ENCODE measurements around the gene C1QB.

Gene C1QB

DNA sequence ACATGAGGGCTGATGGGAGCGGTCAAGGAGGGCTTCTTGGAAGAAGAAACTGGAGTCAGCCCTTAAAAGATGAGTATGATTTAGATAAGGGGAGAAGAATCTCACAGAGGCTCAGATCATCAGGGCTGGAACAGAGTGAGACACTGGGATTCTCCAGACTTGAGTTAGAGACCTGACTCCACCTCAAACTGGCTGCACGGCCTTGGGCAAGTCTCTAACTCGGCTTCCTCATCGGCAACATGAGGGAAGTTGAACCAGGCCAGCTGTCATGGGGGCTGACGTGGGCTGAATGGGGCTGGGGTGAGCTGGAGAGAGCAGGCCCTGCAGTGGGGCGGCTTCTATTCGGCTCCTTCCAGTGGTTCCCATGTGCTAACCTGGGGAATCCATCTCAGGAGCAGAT lies 7.1 kb upstream of the C1QB start:
- CTCF ChIA-PET, result interaction anchor here (0.7 to 1.4 kb wide), 3 partner anchors 9 to 226 kb away, joined by 3 to 6 read pairs (median 5); partner anchors contain the start of gene C1QA
- POLR2A ChIA-PET, result no interaction called here
- no peak overlapping the region for H3K4me3 ChIP-seq (ENCODE audit: control insufficient read depth in 1 of 7, extremely low read depth in 1 of 7, insufficient read depth in 4 of 7, low read depth in 2 of 7, low read length in 6 of 7)

GRCh38 chr1:22646384-22646783 lies 6.7 kb upstream of the C1QB start:
- WGBS (ENCODE audit: insufficient coverage), result no CpG with 5 or more reads among the region's 1 CpG
- Histone ChIP-seq H3K36me3 (ENCODE audit: control insufficient read depth in 4 of 4, insufficient read depth in 4 of 4, low read length in 3 of 4) (no peaks in the 10 kb centered on the region), H3K27ac (ENCODE audit: insufficient read depth in 1 of 2, low read depth in 1 of 2, low read length in 2 of 2, poor library complexity in 1 of 2, severe bottlenecking in 2 of 2) (no peak overlapping the region), H3K27me3 (replicated peaks in 2 of 5; ENCODE audit: control insufficient read depth in 4 of 5, insufficient read depth in 5 of 5, low read length in 4 of 5) (peaks cover 0 to 9% (median 7%) of the 10 kb centered on the region in 5 experiments), H3K4me1 (ENCODE audit: control extremely low read depth in 1 of 4, control insufficient read depth in 4 of 4, insufficient read depth in 4 of 4, low read length in 3 of 4) (no peaks in the 10 kb centered on the region), H3K9me3 (ENCODE audit: control extremely low read depth in 1 of 5, control insufficient read depth in 4 of 5, insufficient read depth in 2 of 5, low read depth in 1 of 5, low read length in 4 of 5) (no peaks in the 10 kb centered on the region), H3K4me3 (ENCODE audit: control insufficient read depth in 1 of 7, extremely low read depth in 1 of 7, insufficient read depth in 4 of 7, low read depth in 2 of 7, low read length in 6 of 7) (no peak overlapping the region)
- ChIA-PET POLR2A (no interaction called here), CTCF (interaction anchor here (0.7 to 1.4 kb wide), 3 partner anchors 9 to 226 kb away, joined by 3 to 6 read pairs (median 5); partner anchors contain the start of gene C1QA)
- no peak for DNase-seq

More for the DNA sequence above, 7.1 kb upstream of the C1QB start:
- Histone ChIP-seq H3K4me1 (ENCODE audit: control extremely low read depth in 1 of 4, control insufficient read depth in 4 of 4, insufficient read depth in 4 of 4, low read length in 3 of 4) (no peaks in the 10 kb centered on the region), H3K36me3 (ENCODE audit: control insufficient read depth in 4 of 4, insufficient read depth in 4 of 4, low read length in 3 of 4) (no peaks in the 10 kb centered on the region), H3K27ac (ENCODE audit: insufficient read depth in 1 of 2, low read depth in 1 of 2, low read length in 2 of 2, poor library complexity in 1 of 2, severe bottlenecking in 2 of 2) (no peak overlapping the region), H3K9me3 (ENCODE audit: control extremely low read depth in 1 of 5, control insufficient read depth in 4 of 5, insufficient read depth in 2 of 5, low read depth in 1 of 5, low read length in 4 of 5) (no peaks in the 10 kb centered on the region), H3K27me3 (replicated peaks in 2 of 5; ENCODE audit: control insufficient read depth in 4 of 5, insufficient read depth in 5 of 5, low read length in 4 of 5) (peaks cover 0 to 11% (median 9%) of the 10 kb centered on the region in 5 experiments)
- no peak for DNase-seq
- WGBS (ENCODE audit: insufficient coverage), result 78% methylated on average over 6 of the region's 7 CpGs

DNA sequence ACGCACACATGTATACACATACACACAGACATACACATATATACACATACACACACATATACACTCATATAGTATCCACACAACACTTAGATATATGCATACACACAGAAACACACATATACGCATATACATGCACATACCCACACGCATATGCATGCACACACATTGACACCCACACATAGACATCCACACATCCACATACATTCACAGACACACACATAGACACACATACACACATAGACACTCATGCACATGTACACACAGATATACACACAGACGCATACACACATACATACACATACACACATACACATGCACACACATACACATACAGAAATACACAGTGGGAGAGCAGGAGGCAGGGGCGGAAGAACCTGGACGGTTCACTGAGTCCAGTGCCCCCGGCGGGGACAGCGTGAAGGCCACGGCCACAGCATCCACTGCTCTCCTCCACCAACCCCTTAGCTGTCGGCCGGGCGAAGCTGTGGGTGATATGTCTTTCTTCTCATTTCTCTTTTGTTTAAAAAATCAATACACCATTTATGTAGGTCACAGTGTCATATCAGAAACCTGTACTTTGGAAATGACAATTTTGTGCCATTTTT lies 2.8 kb upstream of the C1QB start:
- Histone ChIP-seq H3K36me3 (ENCODE audit: control insufficient read depth in 4 of 4, insufficient read depth in 4 of 4, low read length in 3 of 4) (no peaks in the 10 kb centered on the region), H3K27me3 (replicated peaks in 2 of 5; ENCODE audit: control insufficient read depth in 4 of 5, insufficient read depth in 5 of 5, low read length in 4 of 5) (peaks cover 0 to 15% (median 6%) of the 10 kb centered on the region in 5 experiments), H3K9me3 (ENCODE audit: control extremely low read depth in 1 of 5, control insufficient read depth in 4 of 5, insufficient read depth in 2 of 5, low read depth in 1 of 5, low read length in 4 of 5) (no peaks in the 10 kb centered on the region), H3K4me1 (ENCODE audit: control extremely low read depth in 1 of 4, control insufficient read depth in 4 of 4, insufficient read depth in 4 of 4, low read length in 3 of 4) (no peaks in the 10 kb centered on the region), H3K27ac (ENCODE audit: insufficient read depth in 1 of 2, low read depth in 1 of 2, low read length in 2 of 2, poor library complexity in 1 of 2, severe bottlenecking in 2 of 2) (no peak overlapping the region), H3K4me3 (ENCODE audit: control insufficient read depth in 1 of 7, extremely low read depth in 1 of 7, insufficient read depth in 4 of 7, low read depth in 2 of 7, low read length in 6 of 7) (no peak overlapping the region)
- DNase-seq, result no peak
- 100% methylated on average over 5 of the region's 13 CpGs for WGBS (ENCODE audit: insufficient coverage)
- CTCF ChIA-PET, result interaction anchor here (1.8 kb wide), 1 partner anchor 8 kb away, joined by 6 read pairs; no protein-coding TSS in a partner anchor
- POLR2A ChIA-PET, result no interaction called here

- POLR2A ChIA-PET, result no interaction called here
- CTCF ChIA-PET, result interaction anchor here (1.8 kb wide), 1 partner anchor 10 kb away, joined by 6 read pairs; no protein-coding TSS in a partner anchor
- Histone ChIP-seq H3K9me3 (ENCODE audit: control extremely low read depth in 1 of 5, control insufficient read depth in 4 of 5, insufficient read depth in 2 of 5, low read depth in 1 of 5, low read length in 4 of 5) (no peaks in the 10 kb centered on the region), H3K27ac (ENCODE audit: insufficient read depth in 1 of 2, low read depth in 1 of 2, low read length in 2 of 2, poor library complexity in 1 of 2, severe bottlenecking in 2 of 2) (no peak overlapping the region), H3K4me3 (ENCODE audit: control insufficient read depth in 1 of 7, extremely low read depth in 1 of 7, insufficient read depth in 4 of 7, low read depth in 2 of 7, low read length in 6 of 7) (no peak overlapping the region), H3K27me3 (replicated peaks in 2 of 5; ENCODE audit: control insufficient read depth in 4 of 5, insufficient read depth in 5 of 5, low read length in 4 of 5) (peaks cover 0 to 25% (median 10%) of the 10 kb centered on the region in 5 experiments), H3K4me1 (ENCODE audit: control extremely low read depth in 1 of 4, control insufficient read depth in 4 of 4, insufficient read depth in 4 of 4, low read length in 3 of 4) (no peaks in the 10 kb centered on the region), H3K36me3 (ENCODE audit: control insufficient read depth in 4 of 4, insufficient read depth in 4 of 4, low read length in 3 of 4) (no peaks in the 10 kb centered on the region)
- no peak for DNase-seq
- 90% methylated on average over 12 of the region's 15 CpGs for WGBS (ENCODE audit: insufficient coverage)
Measured at GRCh38 chr1:22651941-22652856, 837 bp upstream of the C1QB start.

DNA sequence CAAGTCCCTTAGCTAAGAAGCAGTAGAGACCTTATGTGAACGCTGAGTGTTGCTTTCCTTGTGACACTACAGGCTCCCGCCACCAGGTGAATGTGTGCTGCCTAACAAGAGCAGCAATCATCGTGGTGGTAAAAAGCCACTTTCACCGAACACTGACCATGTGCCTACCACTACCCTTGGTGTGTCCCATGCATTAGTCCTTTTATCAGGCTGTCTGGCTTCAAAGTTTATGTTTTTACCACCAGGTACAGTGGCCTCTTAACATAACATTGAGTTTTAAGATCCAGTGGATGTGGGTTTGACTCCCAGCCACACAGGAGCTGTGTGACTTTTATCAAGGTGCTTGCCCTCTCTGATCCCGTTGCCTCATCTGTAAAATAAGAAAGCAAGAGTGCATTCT lies 1.7 kb downstream of the C1QB start:
- DNase-seq, result peak in 2 of 3 donors; percentile 38 to 42
- Histone ChIP-seq H3K4me3 (ENCODE audit: control insufficient read depth in 1 of 7, extremely low read depth in 1 of 7, insufficient read depth in 4 of 7, low read depth in 2 of 7, low read length in 6 of 7) (no peak overlapping the region), H3K27me3 (replicated peaks in 2 of 5; ENCODE audit: control insufficient read depth in 4 of 5, insufficient read depth in 5 of 5, low read length in 4 of 5) (peaks cover 0 to 29% (median 7%) of the 10 kb centered on the region in 5 experiments), H3K36me3 (ENCODE audit: control insufficient read depth in 4 of 4, insufficient read depth in 4 of 4, low read length in 3 of 4) (no peaks in the 10 kb centered on the region), H3K9me3 (ENCODE audit: control extremely low read depth in 1 of 5, control insufficient read depth in 4 of 5, insufficient read depth in 2 of 5, low read depth in 1 of 5, low read length in 4 of 5) (no peaks in the 10 kb centered on the region), H3K27ac (ENCODE audit: insufficient read depth in 1 of 2, low read depth in 1 of 2, low read length in 2 of 2, poor library complexity in 1 of 2, severe bottlenecking in 2 of 2) (no peak overlapping the region), H3K4me1 (ENCODE audit: control extremely low read depth in 1 of 4, control insufficient read depth in 4 of 4, insufficient read depth in 4 of 4, low read length in 3 of 4) (no peaks in the 10 kb centered on the region)
- 75% methylated on average over 5 of the region's 5 CpGs for WGBS (ENCODE audit: insufficient coverage)
- POLR2A ChIA-PET, result no interaction called here
- CTCF ChIA-PET, result interaction anchor here (0.9 to 1.0 kb wide), 2 partner anchors 12 to 13 kb away, joined by 3 read pairs; no protein-coding TSS in a partner anchor

DNA sequence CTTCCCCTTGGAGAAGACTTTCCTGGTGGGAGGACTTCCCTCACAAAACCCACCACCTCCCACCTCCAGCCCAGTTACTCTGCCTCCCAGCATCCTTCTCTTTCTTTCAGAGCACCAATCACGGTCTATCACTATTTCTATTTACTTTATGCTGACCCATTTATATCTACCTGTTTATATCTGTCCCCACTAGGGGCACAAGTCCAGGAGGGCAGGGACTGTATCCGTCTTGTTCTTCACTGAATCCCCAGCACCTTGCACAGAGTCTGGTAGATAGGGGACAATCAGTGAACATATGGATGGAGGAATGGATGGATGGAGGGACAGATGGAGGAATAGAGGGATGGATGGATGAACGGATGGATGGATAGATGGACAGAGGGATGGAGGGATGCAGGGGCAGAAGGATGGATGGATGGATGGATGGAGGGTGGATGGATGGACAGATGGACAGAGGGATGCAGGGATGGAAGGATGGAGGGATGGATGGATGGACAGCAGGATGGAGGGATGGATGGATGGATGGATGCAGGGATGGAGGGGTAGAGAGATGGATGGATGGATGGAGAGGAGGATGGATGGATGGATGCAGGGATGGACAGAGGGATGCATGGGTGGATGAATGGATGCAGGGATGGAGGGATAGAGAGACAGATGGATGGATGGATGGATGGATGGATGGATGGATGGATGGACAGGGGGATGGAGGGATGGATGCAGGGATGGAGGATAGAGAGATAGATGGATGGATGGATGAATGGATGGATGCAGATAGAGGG lies 5.5 kb downstream of the C1QB start:
- no peaks in the 10 kb centered on the region for H3K9me3 ChIP-seq (ENCODE audit: control extremely low read depth in 1 of 5, control insufficient read depth in 4 of 5, insufficient read depth in 2 of 5, low read depth in 1 of 5, low read length in 4 of 5)
- H3K36me3 ChIP-seq (ENCODE audit: control insufficient read depth in 4 of 4, insufficient read depth in 4 of 4, low read length in 3 of 4), result no peaks in the 10 kb centered on the region
- H3K27me3 ChIP-seq (replicated peaks in 2 of 5; ENCODE audit: control insufficient read depth in 4 of 5, insufficient read depth in 5 of 5, low read length in 4 of 5), result peaks cover 0 to 26% (median 7%) of the 10 kb centered on the region in 5 experiments
- ChIA-PET POLR2A (no interaction called here), CTCF (interaction anchor here (1.5 kb wide), 1 partner anchor 272 kb away, joined by 4 read pairs; no protein-coding TSS in a partner anchor)
- DNase-seq, result peak in 1 of 3 donors; percentile 9
- H3K4me1 ChIP-seq (ENCODE audit: control extremely low read depth in 1 of 4, control insufficient read depth in 4 of 4, insufficient read depth in 4 of 4, low read length in 3 of 4), result no peaks in the 10 kb centered on the region
- no peak overlapping the region for H3K27ac ChIP-seq (ENCODE audit: insufficient read depth in 1 of 2, low read depth in 1 of 2, low read length in 2 of 2, poor library complexity in 1 of 2, severe bottlenecking in 2 of 2)
- no peak overlapping the region for H3K4me3 ChIP-seq (ENCODE audit: control insufficient read depth in 1 of 7, extremely low read depth in 1 of 7, insufficient read depth in 4 of 7, low read depth in 2 of 7, low read length in 6 of 7)
- WGBS (ENCODE audit: insufficient coverage), result 83% methylated on average over 2 of the region's 3 CpGs

Measured in common myeloid progenitor, CD34-positive (primary cell).